ENCODE measurements around the gene ARHGAP6. TPM values are rescaled to one million over a fixed set of nuclear protein-coding genes. Genes with fewer than 3 reads are reported as not detected.
A peak's percentile ranks its signal among the peaks of the same experiment; 100 is the strongest.

Gene ARHGAP6
- total and polyA plus RNA-seq, 2 of the 13 experiments (the other 11 are each of a cell fraction or from before 2014, with no cell fraction given) = 0.11 TPM; not detected in 1

DNA sequence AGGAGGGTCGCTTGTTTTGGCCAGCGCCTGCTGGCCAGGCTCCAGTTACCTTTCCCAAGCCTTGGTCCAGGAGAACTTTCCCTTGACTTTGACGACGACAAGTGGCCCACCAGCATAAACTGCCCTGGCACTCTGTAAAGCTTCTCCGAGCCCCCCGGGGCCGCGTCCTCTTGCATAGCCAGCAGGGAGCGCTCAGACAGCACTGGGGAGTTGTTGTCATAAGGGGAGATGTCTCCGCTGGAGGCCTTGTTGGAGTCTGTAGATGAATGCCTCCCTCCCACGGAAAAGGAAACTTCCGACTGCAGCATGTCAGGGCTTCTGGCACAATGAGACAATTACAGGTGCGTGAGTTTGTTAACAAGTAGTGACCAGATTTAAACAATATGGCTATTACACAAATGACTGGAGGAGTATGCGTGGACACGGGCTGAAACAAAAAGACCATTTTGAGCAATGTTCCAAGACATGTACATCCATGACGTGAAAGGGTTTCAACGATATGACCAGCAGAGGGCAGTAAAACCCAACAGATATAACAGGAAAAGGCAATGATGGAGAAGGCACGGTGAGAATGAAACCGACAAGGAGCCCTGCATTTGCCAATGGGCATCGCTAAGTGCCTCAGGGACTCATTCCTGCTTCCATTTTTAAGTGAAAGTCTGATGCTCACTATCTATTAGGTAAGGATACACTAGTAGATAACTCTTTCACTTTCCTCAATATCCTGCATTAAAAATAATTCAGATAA is 521.6 kb downstream of the ARHGAP6 start:
- Histone ChIP-seq H3K27ac (ENCODE audit: extremely low read length, insufficient read depth, low read length) (no peak overlapping the region), H3K4me2 (ENCODE audit: low read depth, low read length) (peak overlapping the region; percentile 23; the same call in 1 of the 2 replicates), H3K4me3 (replicated peaks in 1 of 3; ENCODE audit: insufficient read depth in 1 of 3, low read depth in 2 of 3, low read length in 3 of 3) (no peak overlapping the region), H3K27me3 (ENCODE audit: control insufficient read depth in 1 of 2, insufficient read depth in 2 of 2, low read length in 2 of 2) (no peaks in the 10 kb centered on the region; a peak in 1 of 5 replicates), H3K36me3 (replicated peaks in 1 of 2; ENCODE audit: control insufficient read depth in 1 of 2, insufficient read depth in 2 of 2, low read length in 2 of 2) (no peaks in the 10 kb centered on the region), H2AFZ (ENCODE audit: low read length) (no peak overlapping the region), H3K4me1 (ENCODE audit: insufficient read depth, low read length) (no peaks in the 10 kb centered on the region), H4K20me1 (ENCODE audit: insufficient read depth, low read length) (no peaks in the 10 kb centered on the region), H3K79me2 (ENCODE audit: insufficient read depth, low read length) (no peaks in the 10 kb centered on the region), H3K9ac (ENCODE audit: insufficient read depth, low read depth, low read length) (no peak overlapping the region), H3K9me3 (ENCODE audit: low read length) (no peaks in the 10 kb centered on the region)
- peak; percentile 85 for ATAC-seq
- in situ Hi-C loops (cut with HindIII; ENCODE audit: extremely low pct_ligation_motif_present, low pct_unique_long_range_greater_than_20kb) (loop anchor here (25.0 kb wide), 1 partner anchor 618 kb away; the partner anchor contains the start of gene MSL3), intact Hi-C loops (cut with micrococcal nuclease; ENCODE audit: unreplicated experiment) (loop anchor here (10.0 kb wide), 1 partner anchor 241 kb away; no protein-coding TSS in a partner anchor)
- BruUV-seq (replicated peaks) = no TSS peak
- ChIA-PET CTCF (ENCODE audit: low intra/inter-chr PET ratio, low total read pairs) (interaction anchor here (1.2 to 1.3 kb wide), 2 partner anchors 389 to 954 kb away, joined by 4 to 5 read pairs; no protein-coding TSS in a partner anchor), POLR2A (no interaction called here)
- 21% methylated on average over 15 of the region's 20 CpGs for WGBS (ENCODE audit: low lambda C conversion rate)
- TF ChIP-seq, protein P1, sequence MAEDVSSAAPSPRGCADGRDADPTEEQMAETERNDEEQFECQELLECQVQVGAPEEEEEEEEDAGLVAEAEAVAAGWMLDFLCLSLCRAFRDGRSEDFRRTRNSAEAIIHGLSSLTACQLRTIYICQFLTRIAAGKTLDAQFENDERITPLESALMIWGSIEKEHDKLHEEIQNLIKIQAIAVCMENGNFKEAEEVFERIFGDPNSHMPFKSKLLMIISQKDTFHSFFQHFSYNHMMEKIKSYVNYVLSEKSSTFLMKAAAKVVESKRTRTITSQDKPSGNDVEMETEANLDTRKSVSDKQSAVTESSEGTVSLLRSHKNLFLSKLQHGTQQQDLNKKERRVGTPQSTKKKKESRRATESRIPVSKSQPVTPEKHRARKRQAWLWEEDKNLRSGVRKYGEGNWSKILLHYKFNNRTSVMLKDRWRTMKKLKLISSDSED (CRISPR knock-in tag; IDR thresholded peaks at IDR 0.05) = no peak
- TF ChIP-seq, protein P2, sequence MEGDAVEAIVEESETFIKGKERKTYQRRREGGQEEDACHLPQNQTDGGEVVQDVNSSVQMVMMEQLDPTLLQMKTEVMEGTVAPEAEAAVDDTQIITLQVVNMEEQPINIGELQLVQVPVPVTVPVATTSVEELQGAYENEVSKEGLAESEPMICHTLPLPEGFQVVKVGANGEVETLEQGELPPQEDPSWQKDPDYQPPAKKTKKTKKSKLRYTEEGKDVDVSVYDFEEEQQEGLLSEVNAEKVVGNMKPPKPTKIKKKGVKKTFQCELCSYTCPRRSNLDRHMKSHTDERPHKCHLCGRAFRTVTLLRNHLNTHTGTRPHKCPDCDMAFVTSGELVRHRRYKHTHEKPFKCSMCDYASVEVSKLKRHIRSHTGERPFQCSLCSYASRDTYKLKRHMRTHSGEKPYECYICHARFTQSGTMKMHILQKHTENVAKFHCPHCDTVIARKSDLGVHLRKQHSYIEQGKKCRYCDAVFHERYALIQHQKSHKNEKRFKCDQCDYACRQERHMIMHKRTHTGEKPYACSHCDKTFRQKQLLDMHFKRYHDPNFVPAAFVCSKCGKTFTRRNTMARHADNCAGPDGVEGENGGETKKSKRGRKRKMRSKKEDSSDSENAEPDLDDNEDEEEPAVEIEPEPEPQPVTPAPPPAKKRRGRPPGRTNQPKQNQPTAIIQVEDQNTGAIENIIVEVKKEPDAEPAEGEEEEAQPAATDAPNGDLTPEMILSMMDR (CRISPR knock-in tag; IDR thresholded peaks at IDR 0.05) = peak; percentile 70
- TF ChIP-seq, protein P3, sequence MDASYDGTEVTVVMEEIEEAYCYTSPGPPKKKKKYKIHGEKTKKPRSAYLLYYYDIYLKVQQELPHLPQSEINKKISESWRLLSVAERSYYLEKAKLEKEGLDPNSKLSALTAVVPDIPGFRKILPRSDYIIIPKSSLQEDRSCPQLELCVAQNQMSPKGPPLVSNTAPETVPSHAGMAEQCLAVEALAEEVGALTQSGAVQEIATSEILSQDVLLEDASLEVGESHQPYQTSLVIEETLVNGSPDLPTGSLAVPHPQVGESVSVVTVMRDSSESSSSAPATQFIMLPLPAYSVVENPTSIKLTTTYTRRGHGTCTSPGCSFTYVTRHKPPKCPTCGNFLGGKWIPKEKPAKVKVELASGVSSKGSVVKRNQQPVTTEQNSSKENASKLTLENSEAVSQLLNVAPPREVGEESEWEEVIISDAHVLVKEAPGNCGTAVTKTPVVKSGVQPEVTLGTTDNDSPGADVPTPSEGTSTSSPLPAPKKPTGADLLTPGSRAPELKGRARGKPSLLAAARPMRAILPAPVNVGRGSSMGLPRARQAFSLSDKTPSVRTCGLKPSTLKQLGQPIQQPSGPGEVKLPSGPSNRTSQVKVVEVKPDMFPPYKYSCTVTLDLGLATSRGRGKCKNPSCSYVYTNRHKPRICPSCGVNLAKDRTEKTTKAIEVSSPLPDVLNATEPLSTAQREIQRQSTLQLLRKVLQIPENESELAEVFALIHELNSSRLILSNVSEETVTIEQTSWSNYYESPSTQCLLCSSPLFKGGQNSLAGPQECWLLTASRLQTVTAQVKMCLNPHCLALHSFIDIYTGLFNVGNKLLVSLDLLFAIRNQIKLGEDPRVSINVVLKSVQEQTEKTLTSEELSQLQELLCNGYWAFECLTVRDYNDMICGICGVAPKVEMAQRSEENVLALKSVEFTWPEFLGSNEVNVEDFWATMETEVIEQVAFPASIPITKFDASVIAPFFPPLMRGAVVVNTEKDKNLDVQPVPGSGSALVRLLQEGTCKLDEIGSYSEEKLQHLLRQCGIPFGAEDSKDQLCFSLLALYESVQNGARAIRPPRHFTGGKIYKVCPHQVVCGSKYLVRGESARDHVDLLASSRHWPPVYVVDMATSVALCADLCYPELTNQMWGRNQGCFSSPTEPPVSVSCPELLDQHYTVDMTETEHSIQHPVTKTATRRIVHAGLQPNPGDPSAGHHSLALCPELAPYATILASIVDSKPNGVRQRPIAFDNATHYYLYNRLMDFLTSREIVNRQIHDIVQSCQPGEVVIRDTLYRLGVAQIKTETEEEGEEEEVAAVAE (CRISPR knock-in tag; IDR thresholded peaks at IDR 0.05; ENCODE audit: borderline replicate concordance) = no peak
- TF ChIP-seq CREB1 (IDR thresholded peaks at IDR 0.05) = 0 out of 2 replicates have a peak, but pooled peaks have one; percentile 27
- TF ChIP-seq CREB1 (CRISPR knock-in tag; IDR thresholded peaks at IDR 0.05) = 0 out of 2 replicates have a peak, but pooled peaks have one; percentile 19
- no peak for TF ChIP-seq POLR2AphosphoS2 (IDR thresholded peaks at IDR 0.05; ENCODE audit: low read depth, low read length)
- peak; percentile 60 for TF ChIP-seq STAG1 (CRISPR knock-in tag; IDR thresholded peaks at IDR 0.05)
- TF ChIP-seq ZBTB38 (CRISPR knock-in tag; IDR thresholded peaks at IDR 0.05) = no peak
- TF ChIP-seq SMC3 (IDR thresholded peaks at IDR 0.05; ENCODE audit: low read length) = peak; percentile 13; the same call in 1 of the 2 replicates
- peak; percentile 55 for DNase-seq (ENCODE audit: low spot score)
- peak; percentile 74 for FAIRE-seq

All from HepG2 (cell line).